IMR-90 (cell line): ENCODE results near the gene SCARB1. TPM values are rescaled to one million over a fixed set of nuclear protein-coding genes. Genes with fewer than 3 reads are reported as not detected.
"Not testable (repeated sequence)": the region's sequence is repeated elsewhere in the genome, so short reads cannot be mapped to it uniquely, and the experiment has no call there.

Source experiments
- ATAC-seq: fragments of 200-7000 bp; cut with Tn5 transposase; 2 replicates; pipeline ENCODE4 v1.9.1; 2020; ENCODE audit warnings: low read depth, mild to moderate bottlenecking, moderate library complexity
- BruUV-seq: library from RNA; stranded (reverse); fragments of 400-500 nt; replicated peaks from 2 replicates; lab custom pipeline; 2021; lab: Mats Ljungman, UMichigan
- CTCF ChIA-PET: fragments of 300-600 bp; formaldehyde crosslinking; extraction: SDS; loops from one replicate; lab custom pipeline; 2021; ENCODE audit warnings: antibody characterized with exemption; lab: Yijun Ruan, JAX
- POLR2A ChIA-PET: fragments of 300-600 bp; sonication (Branson Sonifier 250); formaldehyde crosslinking; loops from one replicate; lab custom pipeline; 2022; ENCODE audit warnings: antibody characterized with exemption; ENCODE audit not compliant: unreplicated experiment; lab: Charles Lee
- DNase-seq: peaks from one replicate; pipeline ENCODE4 v3.0.0; 2013
- H2AFZ ChIP-seq: replicated peaks from 2 replicates; pipeline ENCODE3; 2013; ENCODE audit warnings: low read length, mild to moderate bottlenecking; ENCODE audit not compliant: poor library complexity
- H2AK5ac ChIP-seq: 2 replicates; pipeline ENCODE4 v1.6.1; 2013; ENCODE audit warnings: low read depth, low read length, inconsistent platforms
- H2AK9ac ChIP-seq: replicated peaks from 2 replicates; pipeline ENCODE3; 2013; ENCODE audit warnings: mild to moderate bottlenecking, low read depth, low read length, moderate library complexity; ENCODE audit not compliant: poor library complexity
- H2BK120ac ChIP-seq: 2 replicates; pipeline ENCODE4 v1.6.1; 2013; ENCODE audit warnings: low read depth, low read length, inconsistent platforms
- H2BK15ac ChIP-seq: 3 replicates; pipeline ENCODE4 v1.6.1; 2013; ENCODE audit warnings: low read depth, low read length, inconsistent platforms
- H2BK20ac ChIP-seq: 2 replicates; pipeline ENCODE4 v1.6.1; 2013; ENCODE audit warnings: low read depth, mild to moderate bottlenecking, inconsistent platforms, low read length, moderate library complexity
- H2BK5ac ChIP-seq: 2 replicates; pipeline ENCODE4 v1.6.1; 2013; ENCODE audit warnings: mild to moderate bottlenecking, low read depth, low read length, inconsistent platforms; ENCODE audit not compliant: poor library complexity, severe bottlenecking
- H3K14ac ChIP-seq: replicated peaks from 2 replicates; pipeline ENCODE4 v1.6.1; 2013; ENCODE audit warnings: low read depth, low read length, inconsistent platforms
- H3K18ac ChIP-seq: 2 replicates; pipeline ENCODE4 v1.6.1; 2013; ENCODE audit warnings: low read depth, low read length, control low read depth
- H3K23ac ChIP-seq: 2 replicates; pipeline ENCODE4 v1.6.1; 2013; ENCODE audit warnings: low read depth, low read length, inconsistent platforms
- H3K27ac ChIP-seq: 2 replicates; pipeline ENCODE4 v1.5.1; 2013; ENCODE audit warnings: mild to moderate bottlenecking, control low read depth, low read length; ENCODE audit not compliant: insufficient read depth
- H3K27me3 ChIP-seq: 2 replicates; pipeline ENCODE4 v1.6.1; 2013; ENCODE audit warnings: low read length; ENCODE audit not compliant: control insufficient read depth, insufficient read depth
- H3K36me3 ChIP-seq: 2 replicates; pipeline ENCODE4 v1.6.1; 2013; ENCODE audit warnings: low read length, mixed read lengths; ENCODE audit not compliant: control insufficient read depth, insufficient read depth
- H3K4ac ChIP-seq: 2 replicates; pipeline ENCODE4 v1.6.1; 2013; ENCODE audit warnings: low read depth, low read length, inconsistent platforms
- H3K4me1 ChIP-seq: 2 replicates; pipeline ENCODE4 v1.6.1; 2013; ENCODE audit warnings: low read length, mixed read lengths; ENCODE audit not compliant: control insufficient read depth, insufficient read depth
- H3K4me2 ChIP-seq: 2 replicates; pipeline ENCODE4 v1.6.1; 2013; ENCODE audit warnings: low read depth, mild to moderate bottlenecking, control low read depth, low read length, moderate library complexity
- H3K4me3 ChIP-seq: 2 replicates; pipeline ENCODE4 v1.5.1; 2013; ENCODE audit warnings: low read depth, mild to moderate bottlenecking, control low read depth, low read length, moderate library complexity; ENCODE audit not compliant: insufficient read depth
- H3K56ac ChIP-seq: 2 replicates; pipeline ENCODE4 v1.6.1; 2013; ENCODE audit warnings: low read length, inconsistent platforms; ENCODE audit not compliant: insufficient read depth; ENCODE audit errors: extremely low read depth
- H3K79me1 ChIP-seq, 2 experiments: 2 replicates each; pipeline ENCODE4 v1.6.1; 2013; ENCODE audit warnings: low read length in 2 of 2, inconsistent platforms in 1 of 2, low read depth in 1 of 2
- H3K9ac ChIP-seq: 2 replicates; pipeline ENCODE4 v1.6.1; 2013; ENCODE audit warnings: low read depth, low read length, control low read depth
- H3K9me1 ChIP-seq: 2 replicates; pipeline ENCODE4 v1.6.1; 2013; ENCODE audit warnings: low read length, inconsistent platforms; ENCODE audit not compliant: insufficient read depth
- H3K9me3 ChIP-seq: 2 replicates; pipeline ENCODE4 v1.6.1; 2013; ENCODE audit warnings: low read length; ENCODE audit not compliant: control insufficient read depth, insufficient read depth
- H4K20me1 ChIP-seq: 2 replicates; pipeline ENCODE4 v1.6.1; 2013; ENCODE audit warnings: low read length, inconsistent platforms; ENCODE audit not compliant: insufficient read depth
- H4K5ac ChIP-seq: 2 replicates; pipeline ENCODE4 v1.6.1; 2013; ENCODE audit warnings: mild to moderate bottlenecking, low read depth, low read length, control low read depth
- H4K8ac ChIP-seq, 2 experiments: 2 replicates each; pipeline ENCODE4 v1.6.1; 2013; ENCODE audit warnings: low read depth in 2 of 2, low read length in 2 of 2, control low read depth in 1 of 2, inconsistent platforms in 1 of 2
- H4K91ac ChIP-seq: 2 replicates; pipeline ENCODE4 v1.6.1; 2013; ENCODE audit warnings: low read depth, low read length, inconsistent platforms; ENCODE audit not compliant: insufficient read depth
- WGBS, 2 experiments: methylation state at CpG; one replicate each; pipeline versions ENCODE4 v1.1.5 to v1.1.7; 2013; ENCODE audit warnings: missing lambda C conversion rate in 2 of 2; ENCODE audit not compliant: insufficient read length in 1 of 2; ENCODE audit errors: extremely low coverage in 2 of 2; 5-methylcytosine and 5-hydroxymethylcytosine counted together
- dilution Hi-C: fragments of 300-500 bp; cut with HindIII; formaldehyde crosslinking; loops from one replicate; pipeline ENCODE4 v1.14.3; 2018; ENCODE audit warnings: low sequenced_read_pairs; ENCODE audit not compliant: unreplicated experiment
- in situ Hi-C: fragments of 300-500 bp; cut with MboI; formaldehyde crosslinking; loops from 3 replicates; pipeline ENCODE4 v1.14.3; 2019; ENCODE audit warnings: low sequenced_read_pairs, inconsistent platforms, mixed read lengths
- intact Hi-C: fragments of 100-400 bp; cut with micrococcal nuclease; formaldehyde crosslinking; loops from 2 replicates; pipeline ENCODE4 v1.10.0; 2022
- polyA plus RNA-seq, 3 experiments: library from polyadenylated mRNA; depleted of rRNA; stranded (reverse); fragments of >200 nt; gene quantifications; 2 replicates each; pipeline ENCODE4 v1.2.3, GENCODE V29; 2012; ENCODE audit warnings: low replicate concordance in 1 of 3
- total RNA-seq: library from RNA; depleted of rRNA; stranded (reverse); fragments of >200 nt; gene quantifications from 2 replicates; pipeline ENCODE4 v1.2.3, GENCODE V29; 2012

The SCARB1 gene
- total and polyA plus RNA-seq, 2 of the 4 experiments (the other 2 are of a cell fraction), result 3.0 to 24.8 TPM

DNA sequence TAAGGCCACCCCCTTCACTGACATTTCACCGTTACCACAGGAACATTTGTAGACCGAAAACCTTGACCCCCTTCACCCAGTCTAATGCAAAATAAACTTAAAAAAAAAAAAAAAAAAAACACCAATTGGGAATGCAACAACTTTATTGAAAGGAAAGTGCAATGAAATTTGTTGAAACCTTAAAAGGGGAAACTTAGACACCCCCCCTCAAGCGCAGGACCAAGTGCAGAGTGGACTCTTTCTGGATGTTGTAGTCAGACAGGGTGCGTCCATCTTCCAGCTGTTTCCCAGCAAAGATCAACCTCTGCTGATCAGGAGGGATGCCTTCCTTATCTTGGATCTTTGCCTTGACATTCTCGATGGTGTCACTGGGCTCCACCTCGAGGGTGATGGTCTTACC is 47.9 kb upstream of the SCARB1 start:
- dilution Hi-C loops, H3K18ac ChIP-seq, in situ Hi-C loops, H2BK20ac ChIP-seq, H3K9me3 ChIP-seq, H2AFZ ChIP-seq, H3K4me1 ChIP-seq, H4K91ac ChIP-seq, H3K27me3 ChIP-seq, POLR2A ChIA-PET, BruUV-seq, H4K5ac ChIP-seq, H2AK9ac ChIP-seq, H3K23ac ChIP-seq, H2BK120ac ChIP-seq, H2BK5ac ChIP-seq, H3K4ac ChIP-seq, ATAC-seq, intact Hi-C loops, H3K27ac ChIP-seq, H3K56ac ChIP-seq, DNase-seq, H2AK5ac ChIP-seq, H2BK15ac ChIP-seq, H4K8ac ChIP-seq: not testable (repeated sequence)
- CTCF ChIA-PET, result interaction anchor here (0.6 kb wide), 1 partner anchor 118 kb away, joined by 3 read pairs; no protein-coding TSS in a partner anchor
- H3K9ac ChIP-seq, result peak overlapping the region; percentile 37; the same call in 1 of the 2 replicates
- peak overlapping the region; percentile 66 for H3K4me2 ChIP-seq
- H3K4me3 ChIP-seq, result peak overlapping the region; percentile 11; the same call in 1 of the 2 replicates
- H3K14ac ChIP-seq, result peak overlapping the region; percentile 19; the same call in 1 of the 2 replicates
- no CpG with 5 or more reads among the region's 6 CpGs for WGBS, 2 experiments
- H3K36me3 ChIP-seq, result peaks cover 25% of the 10 kb centered on the region
- H3K9me1 ChIP-seq, result peaks cover 15% of the 10 kb centered on the region
- H4K20me1 ChIP-seq, result peaks cover 56% of the 10 kb centered on the region
- H3K79me1 ChIP-seq, result peaks cover 7 to 25% of the 10 kb centered on the region in 2 experiments; a peak in 3 of 4 replicates
